Measurements from ENCODE around the gene IER3. TPM values are rescaled to one million over a fixed set of nuclear protein-coding genes. Genes with fewer than 3 reads are reported as not detected.

Gene IER3
- total and polyA plus RNA-seq, 4 donors: 1.3 to 8.1 (median 6.7) TPM

GRCh38 chr6:30770592-30770991 is 26.2 kb upstream of the IER3 start:
- Histone ChIP-seq H3K4me3 (ENCODE audit: low read depth in 1 of 3, low read length in 3 of 3) (no peak overlapping the region), H3K9me3 (ENCODE audit: control insufficient read depth in 4 of 4, low read length in 3 of 4) (no peaks in the 10 kb centered on the region), H3K4me1 (ENCODE audit: control insufficient read depth in 4 of 4, insufficient read depth in 4 of 4, low read length in 3 of 4) (peaks cover 0 to 14% (median 8%) of the 10 kb centered on the region in 4 donors), H3K27ac (ENCODE audit: low read depth in 1 of 2, low read length in 2 of 2) (no peak overlapping the region), H3K36me3 (ENCODE audit: control insufficient read depth in 4 of 4, insufficient read depth in 3 of 4, low read depth in 1 of 4, low read length in 3 of 4) (no peaks in the 10 kb centered on the region), H3K27me3 (ENCODE audit: control insufficient read depth in 4 of 4, insufficient read depth in 4 of 4, low read length in 3 of 4) (no peaks in the 10 kb centered on the region), H3K9ac (ENCODE audit: low read depth in 1 of 2, low read length in 2 of 2) (no peak overlapping the region)
- 93% methylated on average over 3 of the region's 3 CpGs for WGBS
- TF ChIP-seq FOXA1 (IDR thresholded peaks at IDR 0.05) (no peak), RAD21 (IDR thresholded peaks at IDR 0.05) (no peak), HNF4G (IDR thresholded peaks at IDR 0.05) (no peak), SP1 (IDR thresholded peaks at IDR 0.05) (no peak), RXRA (IDR thresholded peaks at IDR 0.05) (no peak), GABPA (IDR thresholded peaks at IDR 0.05 in 1 of 2, conservative IDR thresholded peaks at IDR 0.05 in 1 of 2) (no peak), TAF1 (conservative IDR thresholded peaks at IDR 0.05) (no peak), REST (IDR thresholded peaks at IDR 0.05) (no peak), JUND (IDR thresholded peaks at IDR 0.05) (no peak), ATF3 (IDR thresholded peaks at IDR 0.05) (no peak), NR2F2 (IDR thresholded peaks at IDR 0.05) (no peak), ZBTB33 (IDR thresholded peaks at IDR 0.05) (no peak), HNF4A (conservative IDR thresholded peaks at IDR 0.05) (no peak), YY1 (IDR thresholded peaks at IDR 0.05) (no peak), EGR1 (IDR thresholded peaks at IDR 0.05; ENCODE audit: low read depth in 2 of 2) (no peak), CTCF (IDR thresholded peaks at IDR 0.05; ENCODE audit: low read depth, low read length, missing input control) (no peak), FOXA2 (IDR thresholded peaks at IDR 0.05) (no peak), MAX (IDR thresholded peaks at IDR 0.05) (no peak)
- no peak for DNase-seq (ENCODE audit: low spot score)

All from liver (tissue), 9 donors.